Hepatocyte (in vitro differentiated cells): ENCODE data around the gene TBC1D9.

Source experiments
- EZH2 ChIP-seq: fragments of 200-600 bp; sonication (generic); IDR thresholded peaks from 2 replicates; pipeline ENCODE4 v1.6.1; 2016; ENCODE audit warnings: antibody characterized with exemption, mild to moderate bottlenecking, borderline replicate concordance
- TF ChIP-seq, protein P1 (sequence below): fragments of 200-600 bp; sonication (generic); IDR thresholded peaks from 2 replicates; pipeline ENCODE4 v1.5.1; 2016; ENCODE audit warnings: antibody characterized with exemption, mild to moderate bottlenecking; ENCODE audit not compliant: poor library complexity

- TF ChIP-seq EZH2: no peak
- TF ChIP-seq, protein P1, sequence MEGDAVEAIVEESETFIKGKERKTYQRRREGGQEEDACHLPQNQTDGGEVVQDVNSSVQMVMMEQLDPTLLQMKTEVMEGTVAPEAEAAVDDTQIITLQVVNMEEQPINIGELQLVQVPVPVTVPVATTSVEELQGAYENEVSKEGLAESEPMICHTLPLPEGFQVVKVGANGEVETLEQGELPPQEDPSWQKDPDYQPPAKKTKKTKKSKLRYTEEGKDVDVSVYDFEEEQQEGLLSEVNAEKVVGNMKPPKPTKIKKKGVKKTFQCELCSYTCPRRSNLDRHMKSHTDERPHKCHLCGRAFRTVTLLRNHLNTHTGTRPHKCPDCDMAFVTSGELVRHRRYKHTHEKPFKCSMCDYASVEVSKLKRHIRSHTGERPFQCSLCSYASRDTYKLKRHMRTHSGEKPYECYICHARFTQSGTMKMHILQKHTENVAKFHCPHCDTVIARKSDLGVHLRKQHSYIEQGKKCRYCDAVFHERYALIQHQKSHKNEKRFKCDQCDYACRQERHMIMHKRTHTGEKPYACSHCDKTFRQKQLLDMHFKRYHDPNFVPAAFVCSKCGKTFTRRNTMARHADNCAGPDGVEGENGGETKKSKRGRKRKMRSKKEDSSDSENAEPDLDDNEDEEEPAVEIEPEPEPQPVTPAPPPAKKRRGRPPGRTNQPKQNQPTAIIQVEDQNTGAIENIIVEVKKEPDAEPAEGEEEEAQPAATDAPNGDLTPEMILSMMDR: no peak
Observed at GRCh38 chr4:140633951-140634350, 122.2 kb downstream of the TBC1D9 start.
